Upper lobe of right lung (tissue), 1 donor: ENCODE data around the gene MAGEH1. TPM values are rescaled to one million over a fixed set of nuclear protein-coding genes. Genes with fewer than 3 reads are reported as not detected.
"Not testable (repeated sequence)": the region's sequence is repeated elsewhere in the genome, so short reads cannot be mapped to it uniquely, and the experiment has no call there.

Experiments used
- ATAC-seq: fragments of 200-7000 bp; cut with Tn5 transposase; one replicate; pipeline ENCODE4 v1.9.1; 2020; ENCODE audit warnings: mild to moderate bottlenecking, moderate library complexity
- DNase-seq: peaks from one replicate; pipeline ENCODE4 v3.0.0-alpha.2; 2020
- H3K27ac ChIP-seq: fragments of 200-600 bp; one replicate; pipeline ENCODE4 v1.8.0; 2022
- H3K27me3 ChIP-seq: fragments of 200-600 bp; one replicate; pipeline ENCODE4 v1.8.0; 2022; ENCODE audit warnings: mild to moderate bottlenecking
- H3K36me3 ChIP-seq: fragments of 200-600 bp; one replicate; pipeline ENCODE4 v1.8.0; 2022
- H3K4me1 ChIP-seq: fragments of 200-600 bp; one replicate; pipeline ENCODE4 v1.8.0; 2022
- H3K4me3 ChIP-seq: fragments of 200-600 bp; one replicate; pipeline ENCODE4 v1.8.0; 2022; ENCODE audit warnings: mild to moderate bottlenecking
- H3K9me3 ChIP-seq: fragments of 200-600 bp; one replicate; pipeline ENCODE4 v1.8.0; 2022
- CTCF ChIP-seq: fragments of 200-600 bp; IDR thresholded peaks from one replicate; pipeline ENCODE4 v1.8.0; 2022; ENCODE audit warnings: antibody characterized with exemption
- intact Hi-C: fragments of 100-400 bp; cut with DNase I; formaldehyde crosslinking; loops from one replicate; pipeline ENCODE4 v1.11.0; 2022
- total RNA-seq: library from RNA; stranded (reverse); fragmentation: NEBNext Ultra II Directional; extraction: Animal tissue kit (Norgen Biotek cat#: 25700); gene quantifications from one replicate; pipeline ENCODE4 v1.2.1, GENCODE V29; 2021
- donor health status: DM: no; HTN: yes; CAD: no; lungs with severe emphysema.

MAGEH1 gene
- total RNA-seq, 1 donor from 2014 or later, result 27.2 TPM

- ATAC-seq, result no peak
- no peaks in the 10 kb centered on the region for H3K27me3 ChIP-seq
- no peak for DNase-seq
- H3K4me3 ChIP-seq, result peak overlapping the region; percentile 70
- peak overlapping the region; percentile 81 for H3K27ac ChIP-seq
- TF ChIP-seq CTCF, result no peak
- no peaks in the 10 kb centered on the region for H3K9me3 ChIP-seq
- no peaks in the 10 kb centered on the region for H3K4me1 ChIP-seq
- no peaks in the 10 kb centered on the region for H3K36me3 ChIP-seq
- intact Hi-C loops, result no loop called here
These were observed 852 bp downstream of the MAGEH1 start for GRCh38 chrX:55452833-55453124.

GRCh38 chrX:55455708-55456107 lies 3.8 kb downstream of the MAGEH1 start:
- ATAC-seq, H3K27ac ChIP-seq, H3K4me3 ChIP-seq, DNase-seq, H3K36me3 ChIP-seq, H3K9me3 ChIP-seq, H3K4me1 ChIP-seq, intact Hi-C loops, H3K27me3 ChIP-seq: not testable (repeated sequence)

- intact Hi-C loops, DNase-seq, H3K4me3 ChIP-seq, H3K4me1 ChIP-seq, H3K36me3 ChIP-seq, H3K27ac ChIP-seq, H3K9me3 ChIP-seq, H3K27me3 ChIP-seq: not testable (repeated sequence)
- ATAC-seq, result peak; percentile 89
These were observed 7.5 kb downstream of the MAGEH1 start for GRCh38 chrX:55459426-55459825.

- H3K27me3 ChIP-seq, H3K4me1 ChIP-seq, H3K27ac ChIP-seq, intact Hi-C loops, H3K36me3 ChIP-seq, DNase-seq, ATAC-seq, H3K4me3 ChIP-seq, H3K9me3 ChIP-seq: not testable (repeated sequence)
These were observed 8.0 kb downstream of the MAGEH1 start for GRCh38 chrX:55459926-55460325.

DNA sequence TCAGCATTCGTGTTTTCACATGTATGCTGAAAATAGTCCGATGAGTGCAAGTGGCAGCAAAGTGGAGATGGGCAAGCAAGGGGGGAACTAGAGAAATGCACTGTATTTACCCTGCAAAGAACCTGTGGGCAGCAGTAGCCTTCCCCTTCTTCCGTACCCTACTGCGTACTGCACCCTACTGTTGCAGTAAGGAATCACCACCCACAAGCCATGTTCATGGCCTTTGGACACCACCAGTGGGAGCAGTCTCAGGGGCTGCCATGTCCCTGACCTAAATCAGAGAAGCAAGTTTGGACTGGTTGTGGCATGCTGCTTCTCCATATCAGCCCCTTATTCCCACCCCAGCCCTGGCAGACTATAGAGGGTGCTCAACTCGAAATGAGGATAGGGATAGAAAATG lies 12.1 kb downstream of the MAGEH1 start:
- H3K4me1 ChIP-seq, H3K9me3 ChIP-seq, H3K4me3 ChIP-seq, H3K36me3 ChIP-seq, H3K27ac ChIP-seq, DNase-seq, intact Hi-C loops, H3K27me3 ChIP-seq: not testable (repeated sequence)
- peak; percentile 44 for ATAC-seq

GRCh38 chrX:55465108-55465507 lies 13.2 kb downstream of the MAGEH1 start:
- intact Hi-C loops, result not testable (repeated sequence)

DNA sequence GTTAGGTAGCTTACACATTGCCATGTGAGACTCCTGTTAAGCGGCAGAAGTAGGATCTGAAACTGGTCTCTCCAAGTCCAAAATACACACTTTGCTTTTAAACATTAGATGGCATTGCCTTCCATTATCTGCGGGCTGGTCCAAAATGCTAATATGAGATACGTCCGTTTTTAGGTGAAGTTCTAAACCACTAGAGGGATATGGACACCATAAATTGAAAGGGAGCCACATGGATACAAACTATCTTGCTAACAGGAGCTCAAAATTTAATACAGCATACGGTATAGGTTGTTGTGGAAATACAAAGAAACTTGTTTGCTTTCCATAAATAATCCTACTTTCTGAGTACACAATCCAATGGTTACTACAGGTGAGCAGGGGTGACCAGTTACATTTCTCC lies 13.9 kb downstream of the MAGEH1 start:
- H3K4me1 ChIP-seq, H3K27ac ChIP-seq, H3K9me3 ChIP-seq, intact Hi-C loops, H3K4me3 ChIP-seq, DNase-seq, ATAC-seq, H3K27me3 ChIP-seq, H3K36me3 ChIP-seq: not testable (repeated sequence)

More at GRCh38 chrX:55465108-55465507, 13.2 kb downstream of the MAGEH1 start:
- not testable (repeated sequence) for ATAC-seq, H3K4me3 ChIP-seq, H3K27ac ChIP-seq, H3K36me3 ChIP-seq, H3K4me1 ChIP-seq, H3K9me3 ChIP-seq, H3K27me3 ChIP-seq, DNase-seq

GRCh38 chrX:55479956-55480355 lies 28.0 kb downstream of the MAGEH1 start:
- DNase-seq, H3K27ac ChIP-seq, ATAC-seq, H3K4me1 ChIP-seq, intact Hi-C loops, H3K27me3 ChIP-seq, H3K4me3 ChIP-seq, H3K36me3 ChIP-seq, H3K9me3 ChIP-seq: not testable (repeated sequence)

- intact Hi-C loops, result no loop called here
- Histone ChIP-seq H3K4me3 (no peak overlapping the region), H3K27me3 (no peaks in the 10 kb centered on the region), H3K9me3 (no peaks in the 10 kb centered on the region), H3K27ac (no peak overlapping the region), H3K4me1 (no peaks in the 10 kb centered on the region), H3K36me3 (no peaks in the 10 kb centered on the region)
- ATAC-seq (no peak), DNase-seq (no peak)
- TF ChIP-seq CTCF, result no peak
These were observed 28.6 kb downstream of the MAGEH1 start for GRCh38 chrX:55480390-55481062.
